ENCODE data around the gene ACVR1C.

- no peak for TF ChIP-seq CTCF (IDR thresholded peaks at IDR 0.05; ENCODE audit: low read depth, low read length)
- TF ChIP-seq MYC (IDR thresholded peaks at IDR 0.05; ENCODE audit: low read depth, low read length) = no peak
- no peak for TF ChIP-seq POLR2A (IDR thresholded peaks at IDR 0.05; ENCODE audit: extremely low read depth, insufficient read length)
Measured at GRCh38 chr2:157587576-157587975, 41.1 kb downstream of the ACVR1C start.

Data from NB4 (cell line).